Activated CD4-positive, alpha-beta memory T cell treated with anti-CD3 and anti-CD28 coated beads for 36 hours (primary cell): ENCODE results near the gene RAB6A. TPM values are rescaled to one million over a fixed set of nuclear protein-coding genes. Genes with fewer than 3 reads are reported as not detected.

Experiments used
- CTCF ChIA-PET: fragments of 350-600 bp; sonication (Branson Sonifier 250); formaldehyde crosslinking; loops from one replicate; lab custom pipeline; 2021; ENCODE audit warnings: antibody characterized with exemption, inconsistent platforms; lab: Charles Lee
- POLR2A ChIA-PET: fragments of 350-600 bp; sonication (Branson Sonifier 250); formaldehyde crosslinking; loops from one replicate; lab custom pipeline; 2021; ENCODE audit warnings: antibody characterized with exemption; lab: Charles Lee
- DNase-seq: peaks from one replicate; pipeline ENCODE4 v3.0.0-alpha.2; 2020
- H3K27ac Mint-ChIP-seq: one replicate; pipeline ENCODE4 v1.8.0; 2021; ENCODE audit warnings: mixed read lengths
- H3K27me3 Mint-ChIP-seq: one replicate; pipeline ENCODE4 v1.8.0; 2021; ENCODE audit warnings: mixed read lengths
- H3K36me3 Mint-ChIP-seq: one replicate; pipeline ENCODE4 v1.8.0; 2021; ENCODE audit warnings: mixed read lengths
- H3K4me1 Mint-ChIP-seq: one replicate; pipeline ENCODE4 v1.8.0; 2021; ENCODE audit warnings: low read depth, mixed read lengths
- H3K4me3 Mint-ChIP-seq: one replicate; pipeline ENCODE4 v1.8.0; 2021; ENCODE audit warnings: mild to moderate bottlenecking, mixed read lengths
- H3K9me3 Mint-ChIP-seq: one replicate; pipeline ENCODE4 v1.8.0; 2021; ENCODE audit warnings: mixed read lengths
- intact Hi-C: fragments of 100-400 bp; cut with micrococcal nuclease; formaldehyde crosslinking; loops from one replicate; pipeline ENCODE4 v1.15.1; 2023
- total RNA-seq, 2 experiments: library from RNA; stranded (reverse); gene quantifications; one replicate each; pipeline ENCODE4 v1.2.3, GENCODE V29; 2021

The RAB6A gene
- total RNA-seq: 10 to 100 TPM; 66.0 to 71.0 TPM

- no peaks in the 10 kb centered on the region for H3K27me3 Mint-ChIP-seq
- POLR2A ChIA-PET: interaction anchor here (0.6 to 2.1 kb wide), 7 partner anchors 16 to 410 kb away, joined by 3 to 37 read pairs (median 4); partner anchors contain the start of genes C2CD3, MRPL48 and PPME1
- H3K4me3 Mint-ChIP-seq: peak within 1 kb of the TSS; percentile 85
- H3K4me1 Mint-ChIP-seq: peaks cover 24% of the 10 kb centered on the region
- no peaks in the 10 kb centered on the region for H3K9me3 Mint-ChIP-seq
- peak within 1 kb of the TSS; percentile 83 for H3K27ac Mint-ChIP-seq
- intact Hi-C loops: loop anchor here (1.0 to 2.0 kb wide), 3 partner anchors 18 to 116 kb away; partner anchors contain the start of genes COA4, MRPL48 and PAAF1
- H3K36me3 Mint-ChIP-seq: peaks cover 7% of the 10 kb centered on the region
- peak; percentile 100 for DNase-seq
- CTCF ChIA-PET: interaction anchor here (0.6 to 2.9 kb wide), 5 partner anchors 18 to 806 kb away, joined by 3 to 17 read pairs (median 3); partner anchors contain the start of genes C2CD3, MRPL48 and PPME1
Measured at GRCh38 chr11:73760679-73761402, at the start of gene RAB6A. Gene RAB6A, minus strand, starts transcription at chr11:73761074. Its CDS starts 439 bp downstream, at chr11:73760635.

- Mint-ChIP-seq H3K36me3 (peaks cover 13% of the 10 kb centered on the region), H3K9me3 (no peaks in the 10 kb centered on the region), H3K27ac (no peak overlapping the region), H3K4me3 (no peak overlapping the region), H3K4me1 (peaks cover 3% of the 10 kb centered on the region), H3K27me3 (no peaks in the 10 kb centered on the region)
- CTCF ChIA-PET: no interaction called here
- intact Hi-C loops: no loop called here
- no peak for DNase-seq
- POLR2A ChIA-PET: no interaction called here
Measured at GRCh38 chr11:73810637-73811036, 49.8 kb upstream of the RAB6A start.

GRCh38 chr11:73808052-73808451 lies 47.2 kb upstream of the RAB6A start:
- Mint-ChIP-seq H3K4me3 (no peak overlapping the region), H3K27me3 (no peaks in the 10 kb centered on the region), H3K9me3 (no peaks in the 10 kb centered on the region), H3K27ac (no peak overlapping the region), H3K4me1 (peaks cover 2% of the 10 kb centered on the region), H3K36me3 (peaks cover 13% of the 10 kb centered on the region)
- POLR2A ChIA-PET: no interaction called here
- CTCF ChIA-PET: no interaction called here
- no peak for DNase-seq
- intact Hi-C loops: no loop called here

- no peak for DNase-seq
- Mint-ChIP-seq H3K4me3 (no peak overlapping the region), H3K36me3 (peaks cover 13% of the 10 kb centered on the region), H3K9me3 (no peaks in the 10 kb centered on the region), H3K4me1 (peaks cover 2% of the 10 kb centered on the region), H3K27me3 (no peaks in the 10 kb centered on the region), H3K27ac (no peak overlapping the region)
- ChIA-PET CTCF (no interaction called here), POLR2A (no interaction called here)
- intact Hi-C loops: no loop called here
Measured at GRCh38 chr11:73804712-73805111, 43.8 kb upstream of the RAB6A start.

GRCh38 chr11:73801136-73801535 lies 40.3 kb upstream of the RAB6A start:
- H3K4me1 Mint-ChIP-seq: peaks cover 2% of the 10 kb centered on the region
- H3K36me3 Mint-ChIP-seq: peaks cover 7% of the 10 kb centered on the region
- H3K27ac Mint-ChIP-seq: no peak overlapping the region
- CTCF ChIA-PET: no interaction called here
- POLR2A ChIA-PET: no interaction called here
- no peak for DNase-seq
- no peaks in the 10 kb centered on the region for H3K27me3 Mint-ChIP-seq
- intact Hi-C loops: no loop called here
- H3K9me3 Mint-ChIP-seq: no peaks in the 10 kb centered on the region
- no peak overlapping the region for H3K4me3 Mint-ChIP-seq

- ChIA-PET POLR2A (no interaction called here), CTCF (no interaction called here)
- Mint-ChIP-seq H3K27ac (no peak overlapping the region), H3K4me3 (no peak overlapping the region), H3K4me1 (peaks cover 2% of the 10 kb centered on the region), H3K36me3 (peaks cover 4% of the 10 kb centered on the region), H3K9me3 (no peaks in the 10 kb centered on the region), H3K27me3 (no peaks in the 10 kb centered on the region)
- no peak for DNase-seq
- intact Hi-C loops: no loop called here
Measured at GRCh38 chr11:73800276-73800806, 39.5 kb upstream of the RAB6A start.

- Mint-ChIP-seq H3K4me3 (no peak overlapping the region), H3K27ac (no peak overlapping the region), H3K27me3 (no peaks in the 10 kb centered on the region), H3K36me3 (peaks cover 6% of the 10 kb centered on the region), H3K4me1 (no peaks in the 10 kb centered on the region), H3K9me3 (no peaks in the 10 kb centered on the region)
- ChIA-PET CTCF (no interaction called here), POLR2A (interaction anchor here (0.8 kb wide), 1 partner anchor 51 kb away, joined by 3 read pairs; no protein-coding TSS in a partner anchor)
- intact Hi-C loops: no loop called here
- DNase-seq: no peak
Measured at GRCh38 chr11:73797457-73797856, 36.6 kb upstream of the RAB6A start.

GRCh38 chr11:73795925-73796632 lies 35.2 kb upstream of the RAB6A start:
- H3K9me3 Mint-ChIP-seq: no peaks in the 10 kb centered on the region
- no peaks in the 10 kb centered on the region for H3K27me3 Mint-ChIP-seq
- DNase-seq: no peak
- H3K4me3 Mint-ChIP-seq: no peak overlapping the region
- H3K4me1 Mint-ChIP-seq: peaks cover under 1% of the 10 kb centered on the region
- CTCF ChIA-PET: no interaction called here
- H3K36me3 Mint-ChIP-seq: peaks cover 8% of the 10 kb centered on the region
- POLR2A ChIA-PET: no interaction called here
- intact Hi-C loops: no loop called here
- H3K27ac Mint-ChIP-seq: no peak overlapping the region

- Mint-ChIP-seq H3K27ac (no peak overlapping the region), H3K36me3 (peaks cover 8% of the 10 kb centered on the region), H3K4me1 (peaks cover 12% of the 10 kb centered on the region), H3K27me3 (no peaks in the 10 kb centered on the region), H3K4me3 (no peak overlapping the region), H3K9me3 (no peaks in the 10 kb centered on the region)
- CTCF ChIA-PET: no interaction called here
- POLR2A ChIA-PET: no interaction called here
- DNase-seq: no peak
- intact Hi-C loops: no loop called here
Measured at GRCh38 chr11:73792584-73792983, 31.7 kb upstream of the RAB6A start.

- H3K27me3 Mint-ChIP-seq: no peaks in the 10 kb centered on the region
- H3K4me1 Mint-ChIP-seq: peaks cover 18% of the 10 kb centered on the region
- intact Hi-C loops: loop anchor here (2.0 to 5.0 kb wide), 2 partner anchors 88 to 193 kb away; partner anchors contain the start of genes COA4, PAAF1 and UCP2
- ChIA-PET CTCF (no interaction called here), POLR2A (no interaction called here)
- H3K27ac Mint-ChIP-seq: no peak overlapping the region
- no peaks in the 10 kb centered on the region for H3K9me3 Mint-ChIP-seq
- H3K4me3 Mint-ChIP-seq: peak overlapping the region; percentile 99
- no peak for DNase-seq
- peaks cover 2% of the 10 kb centered on the region for H3K36me3 Mint-ChIP-seq
Measured at GRCh38 chr11:73789279-73789670, 28.4 kb upstream of the RAB6A start.

GRCh38 chr11:73787643-73788558 lies 27.0 kb upstream of the RAB6A start, which contains the start of gene MRPL48:
Gene MRPL48, plus strand, starts transcription at chr11:73787874. Its CDS starts 98 bp downstream, at chr11:73787972.
- intact Hi-C loops: loop anchor here (1.0 to 5.0 kb wide), 4 partner anchors 9 to 194 kb away; partner anchors contain the start of genes COA4, PAAF1, RAB6A and UCP2
- Mint-ChIP-seq H3K4me3 (peak within 1 kb of the TSS; percentile 99), H3K4me1 (peaks cover 18% of the 10 kb centered on the region), H3K27ac (peak within 1 kb of the TSS; percentile 97), H3K36me3 (peaks cover 2% of the 10 kb centered on the region), H3K9me3 (no peaks in the 10 kb centered on the region), H3K27me3 (no peaks in the 10 kb centered on the region)
- POLR2A ChIA-PET: interaction anchor here (0.7 to 2.1 kb wide), 5 partner anchors 9 to 193 kb away, joined by 3 to 16 read pairs (median 3); partner anchors contain the start of genes PLEKHB1 and RAB6A
- CTCF ChIA-PET: interaction anchor here (0.9 to 1.3 kb wide), 4 partner anchors 8 to 162 kb away, joined by 3 to 5 read pairs (median 3); partner anchors contain the start of gene RAB6A
- DNase-seq: peak; percentile 94
